HEK293 (cell line): Measurements from ENCODE around the gene NLK.
A peak's percentile ranks its signal among the peaks of the same experiment; 100 is the strongest.

Source experiments
- CTCF ChIA-PET: fragments of 350-600 bp; formaldehyde crosslinking; extraction: SDS; loops from one replicate; lab custom pipeline; 2021; ENCODE audit warnings: antibody characterized with exemption; lab: Yijun Ruan, JAX
- POLR2A ChIA-PET: fragments of 300-600 bp; formaldehyde crosslinking; extraction: SDS; loops from one replicate; lab custom pipeline; 2020; ENCODE audit warnings: antibody characterized with exemption, inconsistent platforms; lab: Yijun Ruan, JAX
- H3K27ac ChIP-seq: fragments of 200-500 bp; sonication (Bioruptor generic); 2 replicates; pipeline ENCODE4 v1.5.1; 2014; ENCODE audit warnings: low read depth, low read length, control low read depth, inconsistent platforms; ENCODE audit errors: extremely low read depth
- H3K36me3 ChIP-seq, 2 experiments: fragments of 200-500 bp in 1 of 2; sonication (Bioruptor generic) in 1 of 2; 1 replicate in 1 of 2; 2 replicates in 1 of 2; pipeline ENCODE4 v1.5.1; 2014 to 2017; ENCODE audit warnings: inconsistent platforms in 2 of 2, low read length in 2 of 2; ENCODE audit not compliant: control insufficient read depth in 2 of 2, insufficient read depth in 1 of 2
- H3K4me1 ChIP-seq: fragments of 200-500 bp; sonication (Bioruptor generic); 2 replicates; pipeline ENCODE4 v1.5.1; 2014; ENCODE audit warnings: mild to moderate bottlenecking, low read length, inconsistent platforms; ENCODE audit not compliant: control insufficient read depth, insufficient read depth
- H3K4me3 ChIP-seq: 2 replicates; pipeline ENCODE4 v1.5.1; 2011; ENCODE audit warnings: low read depth, mild to moderate bottlenecking, control low read depth, low read length, moderate library complexity
- H3K9me3 ChIP-seq: fragments of 200-500 bp; sonication (Bioruptor generic); 2 replicates; pipeline ENCODE4 v1.5.1; 2014; ENCODE audit warnings: low read depth, low read length, inconsistent platforms; ENCODE audit not compliant: control insufficient read depth, insufficient read depth
- ATF2 ChIP-seq: fragments of 450-650 bp; formaldehyde crosslinking; IDR thresholded peaks from 2 replicates; pipeline ENCODE4 v1.5.1; 2016; ENCODE audit warnings: missing biosample characterization, missing genetic modification characterization, low read depth
- BCL6B ChIP-seq: fragments of 450-650 bp; formaldehyde crosslinking; IDR thresholded peaks from 2 replicates; pipeline ENCODE4 v1.5.1; 2017; ENCODE audit warnings: missing biosample characterization, missing genetic modification characterization
- KLF16 ChIP-seq: fragments of 450-650 bp; formaldehyde crosslinking; IDR thresholded peaks from 2 replicates; pipeline ENCODE4 v1.5.1; 2017; ENCODE audit warnings: missing biosample characterization, missing genetic modification characterization
- OSR2 ChIP-seq: fragments of 450-650 bp; formaldehyde crosslinking; IDR thresholded peaks from 2 replicates; pipeline ENCODE4 v1.5.1; 2016; ENCODE audit warnings: missing biosample characterization, missing genetic modification characterization
- SCRT2 ChIP-seq: fragments of 450-650 bp; formaldehyde crosslinking; IDR thresholded peaks from 2 replicates; pipeline ENCODE4 v1.5.1; 2016; ENCODE audit warnings: missing biosample characterization, missing genetic modification characterization
- SP3 ChIP-seq: fragments of 450-650 bp; formaldehyde crosslinking; IDR thresholded peaks from 2 replicates; pipeline ENCODE4 v1.5.1; 2016; ENCODE audit warnings: missing biosample characterization, missing genetic modification characterization
- ZBTB1 ChIP-seq: fragments of 450-650 bp; formaldehyde crosslinking; IDR thresholded peaks from 2 replicates; pipeline ENCODE4 v1.5.1; 2016; ENCODE audit warnings: missing biosample characterization, missing genetic modification characterization
- ZFP41 ChIP-seq: fragments of 450-650 bp; formaldehyde crosslinking; IDR thresholded peaks from 2 replicates; pipeline ENCODE4 v1.5.1; 2016; ENCODE audit warnings: missing biosample characterization, missing genetic modification characterization, borderline replicate concordance
- ZNF19 ChIP-seq: fragments of 450-650 bp; formaldehyde crosslinking; IDR thresholded peaks from 2 replicates; pipeline ENCODE4; 2016; ENCODE audit warnings: missing biosample characterization, missing genetic modification characterization, low read depth
- ZNF48 ChIP-seq: fragments of 450-650 bp; formaldehyde crosslinking; IDR thresholded peaks from 2 replicates; pipeline ENCODE4 v1.5.1; 2016; ENCODE audit warnings: missing biosample characterization, missing genetic modification characterization
- ZNF530 ChIP-seq: fragments of 450-650 bp; formaldehyde crosslinking; IDR thresholded peaks from 2 replicates; pipeline ENCODE4 v1.5.1; 2016; ENCODE audit warnings: low read depth, missing biosample characterization, missing genetic modification characterization
- ZNF544 ChIP-seq: fragments of 450-650 bp; formaldehyde crosslinking; IDR thresholded peaks from 2 replicates; pipeline ENCODE4 v1.5.0; 2017; ENCODE audit warnings: missing biosample characterization, missing genetic modification characterization
- ZNF645 ChIP-seq: fragments of 450-650 bp; formaldehyde crosslinking; IDR thresholded peaks from 2 replicates; pipeline ENCODE4; 2016; ENCODE audit warnings: missing biosample characterization, missing genetic modification characterization
- ZXDB ChIP-seq: fragments of 450-650 bp; formaldehyde crosslinking; IDR thresholded peaks from 2 replicates; pipeline ENCODE4 v1.5.1; 2016; ENCODE audit warnings: missing biosample characterization, missing genetic modification characterization

NLK gene

GRCh38 chr17:28029044-28029443 is 13.4 kb upstream of the NLK start:
- ChIA-PET CTCF (interaction anchor here (0.7 kb wide), 1 partner anchor 135 kb away, joined by 3 read pairs; no protein-coding TSS in a partner anchor), POLR2A (interaction anchor here (0.6 kb wide), 1 partner anchor 12 kb away, joined by 3 read pairs; no protein-coding TSS in a partner anchor)
- H3K27ac ChIP-seq: no peak overlapping the region
- H3K9me3 ChIP-seq: no peaks in the 10 kb centered on the region
- no peaks in the 10 kb centered on the region for H3K36me3 ChIP-seq
- H3K4me1 ChIP-seq: no peaks in the 10 kb centered on the region
- no peak overlapping the region for H3K4me3 ChIP-seq
- TF ChIP-seq ZBTB1 (tag by site-specific recombination) (no peak), BCL6B (tag by site-specific recombination) (no peak), ZNF645 (tag by site-specific recombination) (no peak)

GRCh38 chr17:28030386-28030785 is 12.1 kb upstream of the NLK start:
- POLR2A ChIA-PET: interaction anchor here (1.7 kb wide), 1 partner anchor 11 kb away, joined by 5 read pairs; no protein-coding TSS in a partner anchor
- no peak for TF ChIP-seq ZNF530 (tag by site-specific recombination)
- TF ChIP-seq OSR2 (tag by site-specific recombination): no peak
- no peak for TF ChIP-seq SP3 (tag by site-specific recombination)
- TF ChIP-seq KLF16 (tag by site-specific recombination): no peak
- no peak for TF ChIP-seq ZNF544
- TF ChIP-seq ZFP41: no peak
- Histone ChIP-seq H3K4me3 (no peak overlapping the region), H3K36me3 (no peaks in the 10 kb centered on the region), H3K27ac (no peak overlapping the region), H3K9me3 (no peaks in the 10 kb centered on the region), H3K4me1 (no peaks in the 10 kb centered on the region)
- CTCF ChIA-PET: interaction anchor here (0.7 to 1.2 kb wide), 2 partner anchors 10 to 102 kb away, joined by 3 to 4 read pairs; no protein-coding TSS in a partner anchor

- POLR2A ChIA-PET: interaction anchor here (0.9 to 1.7 kb wide), 2 partner anchors 10 to 11 kb away, joined by 3 to 5 read pairs; partner anchors contain the start of gene NLK
- Histone ChIP-seq H3K36me3 (no peaks in the 10 kb centered on the region), H3K9me3 (no peaks in the 10 kb centered on the region), H3K27ac (no peak overlapping the region), H3K4me3 (no peak overlapping the region), H3K4me1 (no peaks in the 10 kb centered on the region)
- CTCF ChIA-PET: interaction anchor here (0.6 to 1.2 kb wide), 3 partner anchors 12 to 150 kb away, joined by 3 to 4 read pairs (median 3); no protein-coding TSS in a partner anchor
- TF ChIP-seq ATF2 (tag by site-specific recombination): 0 out of 2 replicates have a peak, but pooled peaks have one; percentile 14
- TF ChIP-seq ZXDB (tag by site-specific recombination): no peak
- no peak for TF ChIP-seq ZNF19 (tag by site-specific recombination)
- TF ChIP-seq, all 188 proteins: peak for 1
Observed at GRCh38 chr17:28031174-28031573, 11.3 kb upstream of the NLK start.

- no peak for TF ChIP-seq ZNF48
- TF ChIP-seq SCRT2 (tag by site-specific recombination): 0 out of 2 replicates have a peak, but pooled peaks have one; percentile 9
- CTCF ChIA-PET: no interaction called here
- H3K4me1 ChIP-seq: no peaks in the 10 kb centered on the region
- no peaks in the 10 kb centered on the region for H3K9me3 ChIP-seq
- no peaks in the 10 kb centered on the region for H3K36me3 ChIP-seq
- H3K4me3 ChIP-seq: no peak overlapping the region
- POLR2A ChIA-PET: no interaction called here
- no peak overlapping the region for H3K27ac ChIP-seq
Observed at GRCh38 chr17:28033972-28034714, 8.3 kb upstream of the NLK start.
